ENCODE results near the gene TCF7L2.

The TCF7L2 gene

GRCh38 chr10:112977426-112977898 is 27.4 kb downstream of the TCF7L2 start:
- H3K4me2 ChIP-seq: no peak overlapping the region
- H3K9ac ChIP-seq: no peak overlapping the region
- peaks cover 33% of the 10 kb centered on the region for H3K4me1 ChIP-seq
- H3K27me3 ChIP-seq: peaks cover 6% of the 10 kb centered on the region; the same call in 1 of the 2 replicates
- H3K9me3 ChIP-seq: no peaks in the 10 kb centered on the region
- no peak for TF ChIP-seq Cebpa-rat (IDR thresholded peaks at IDR 0.05)
- no peak overlapping the region for H3K27ac ChIP-seq
- H4K20me1 ChIP-seq: peaks cover 100% of the 10 kb centered on the region
- no peak overlapping the region for H3K4me3 ChIP-seq
- peaks cover 41% of the 10 kb centered on the region for H3K36me3 ChIP-seq

GRCh38 chr10:112979927-112980326 is 29.9 kb downstream of the TCF7L2 start:
- no peak overlapping the region for H3K4me2 ChIP-seq
- no peaks in the 10 kb centered on the region for H3K9me3 ChIP-seq
- H3K4me3 ChIP-seq: no peak overlapping the region
- peaks cover 10% of the 10 kb centered on the region; the same call in 1 of the 2 replicates for H3K27me3 ChIP-seq
- peaks cover 100% of the 10 kb centered on the region for H4K20me1 ChIP-seq
- no peak overlapping the region for H3K27ac ChIP-seq
- H3K9ac ChIP-seq: no peak overlapping the region
- H3K4me1 ChIP-seq: peaks cover 46% of the 10 kb centered on the region
- H3K36me3 ChIP-seq: peaks cover 26% of the 10 kb centered on the region
- TF ChIP-seq Cebpa-rat (IDR thresholded peaks at IDR 0.05): no peak

- peaks cover 10% of the 10 kb centered on the region; the same call in 1 of the 2 replicates for H3K27me3 ChIP-seq
- H4K20me1 ChIP-seq: peaks cover 100% of the 10 kb centered on the region
These were observed 30.9 kb downstream of the TCF7L2 start for GRCh38 chr10:112980937-112981336.

GRCh38 chr10:112981553-112981952 is 31.5 kb downstream of the TCF7L2 start:
- Histone ChIP-seq H4K20me1 (peaks cover 100% of the 10 kb centered on the region), H3K4me1 (peaks cover 55% of the 10 kb centered on the region), H3K9ac (no peak overlapping the region), H3K36me3 (peaks cover 13% of the 10 kb centered on the region; the same call in 1 of the 2 replicates), H3K4me3 (no peak overlapping the region), H3K9me3 (no peaks in the 10 kb centered on the region), H3K27me3 (peaks cover 10% of the 10 kb centered on the region; the same call in 1 of the 2 replicates), H3K27ac (no peak overlapping the region), H3K4me2 (peak overlapping the region; percentile 77)
- TF ChIP-seq Cebpa-rat (IDR thresholded peaks at IDR 0.05): no peak

More at GRCh38 chr10:112980937-112981336, 30.9 kb downstream of the TCF7L2 start:
- no peak overlapping the region for H3K4me3 ChIP-seq
- TF ChIP-seq Cebpa-rat (IDR thresholded peaks at IDR 0.05): no peak
- H3K4me1 ChIP-seq: peaks cover 49% of the 10 kb centered on the region
- no peak overlapping the region for H3K27ac ChIP-seq
- peaks cover 18% of the 10 kb centered on the region; the same call in 1 of the 2 replicates for H3K36me3 ChIP-seq
- no peaks in the 10 kb centered on the region for H3K9me3 ChIP-seq
- peak overlapping the region; percentile 77 for H3K4me2 ChIP-seq
- H3K9ac ChIP-seq: no peak overlapping the region

- H4K20me1 ChIP-seq: peaks cover 100% of the 10 kb centered on the region
- TF ChIP-seq Cebpa-rat (IDR thresholded peaks at IDR 0.05): no peak
- H3K4me2 ChIP-seq: peak overlapping the region; percentile 29
- H3K27me3 ChIP-seq: peaks cover 10% of the 10 kb centered on the region; the same call in 1 of the 2 replicates
- H3K36me3 ChIP-seq: peaks cover 18% of the 10 kb centered on the region; the same call in 1 of the 2 replicates
- no peak overlapping the region for H3K4me3 ChIP-seq
- H3K27ac ChIP-seq: no peak overlapping the region
- H3K9me3 ChIP-seq: no peaks in the 10 kb centered on the region
- no peak overlapping the region for H3K9ac ChIP-seq
- peaks cover 61% of the 10 kb centered on the region for H3K4me1 ChIP-seq
These were observed 33.5 kb downstream of the TCF7L2 start for GRCh38 chr10:112983444-112984056.

GRCh38 chr10:112984756-112985155 is 34.7 kb downstream of the TCF7L2 start:
- Histone ChIP-seq H3K4me3 (no peak overlapping the region), H3K27me3 (peaks cover 9% of the 10 kb centered on the region; the same call in 1 of the 2 replicates), H4K20me1 (peaks cover 100% of the 10 kb centered on the region), H3K4me2 (no peak overlapping the region), H3K9ac (no peak overlapping the region), H3K27ac (no peak overlapping the region), H3K36me3 (peaks cover 27% of the 10 kb centered on the region), H3K9me3 (no peaks in the 10 kb centered on the region), H3K4me1 (peaks cover 68% of the 10 kb centered on the region)
- TF ChIP-seq Cebpa-rat (IDR thresholded peaks at IDR 0.05): no peak

- TF ChIP-seq Cebpa-rat (IDR thresholded peaks at IDR 0.05): no peak
- no peak overlapping the region for H3K9ac ChIP-seq
These were observed 35.9 kb downstream of the TCF7L2 start for GRCh38 chr10:112985690-112986543.

GRCh38 chr10:112986544-112987190 is 36.6 kb downstream of the TCF7L2 start:
- Histone ChIP-seq H3K27me3 (0 out of 2 replicates have a peak, but pooled peaks cover 6% of the 10 kb centered on the region), H3K27ac (no peak overlapping the region), H3K4me2 (peak overlapping the region; percentile 54), H3K36me3 (peaks cover 36% of the 10 kb centered on the region), H3K9me3 (no peaks in the 10 kb centered on the region), H4K20me1 (peaks cover 99% of the 10 kb centered on the region), H3K4me1 (peaks cover 60% of the 10 kb centered on the region), H3K9ac (no peak overlapping the region), H3K4me3 (no peak overlapping the region)
- TF ChIP-seq Cebpa-rat (IDR thresholded peaks at IDR 0.05): no peak

More at GRCh38 chr10:112985690-112986543, 35.9 kb downstream of the TCF7L2 start:
- Histone ChIP-seq H3K36me3 (peaks cover 30% of the 10 kb centered on the region), H3K27ac (no peak overlapping the region), H3K4me3 (no peak overlapping the region), H3K4me2 (peak overlapping the region; percentile 54), H3K4me1 (peaks cover 64% of the 10 kb centered on the region), H3K27me3 (0 out of 2 replicates have a peak, but pooled peaks cover 6% of the 10 kb centered on the region), H3K9me3 (no peaks in the 10 kb centered on the region), H4K20me1 (peaks cover 100% of the 10 kb centered on the region)

GRCh38 chr10:112988839-112989406 is 38.9 kb downstream of the TCF7L2 start:
- TF ChIP-seq Cebpa-rat (IDR thresholded peaks at IDR 0.05): no peak
- peaks cover 57% of the 10 kb centered on the region for H3K36me3 ChIP-seq

More at GRCh38 chr10:112988839-112989406, 38.9 kb downstream of the TCF7L2 start:
- Histone ChIP-seq H3K9me3 (no peaks in the 10 kb centered on the region), H3K27me3 (no peaks in the 10 kb centered on the region), H3K4me2 (0 out of 2 replicates have a peak overlapping the region, but pooled peaks have one; percentile 8), H4K20me1 (peaks cover 98% of the 10 kb centered on the region), H3K27ac (no peak overlapping the region), H3K9ac (no peak overlapping the region), H3K4me3 (no peak overlapping the region), H3K4me1 (peaks cover 43% of the 10 kb centered on the region)

All from BLaER1 (cell line).